ENCODE results near the gene CLCA1.

The CLCA1 gene

DNA sequence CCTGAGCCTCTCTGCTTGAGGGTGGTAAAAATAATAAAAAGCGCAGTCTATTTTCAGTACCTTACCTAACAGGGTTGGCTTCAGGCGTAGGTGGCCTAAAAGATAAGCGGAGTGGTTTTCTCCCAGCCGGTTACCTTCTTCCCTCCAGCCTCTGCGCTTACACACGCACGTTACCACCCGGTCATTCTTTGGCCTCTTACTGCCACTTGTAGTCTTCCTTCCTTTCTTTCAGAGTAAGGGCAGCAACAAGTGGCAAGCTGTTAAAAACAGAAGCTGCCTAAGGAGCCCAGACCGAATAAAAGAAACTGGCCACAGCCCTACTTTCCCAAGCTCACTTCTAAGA lies 35.4 kb downstream of the CLCA1 start:
- no peak for DNase-seq

GRCh38 chr1:86504895-86505563 lies 36.3 kb downstream of the CLCA1 start:
- DNase-seq: no peak

DNA sequence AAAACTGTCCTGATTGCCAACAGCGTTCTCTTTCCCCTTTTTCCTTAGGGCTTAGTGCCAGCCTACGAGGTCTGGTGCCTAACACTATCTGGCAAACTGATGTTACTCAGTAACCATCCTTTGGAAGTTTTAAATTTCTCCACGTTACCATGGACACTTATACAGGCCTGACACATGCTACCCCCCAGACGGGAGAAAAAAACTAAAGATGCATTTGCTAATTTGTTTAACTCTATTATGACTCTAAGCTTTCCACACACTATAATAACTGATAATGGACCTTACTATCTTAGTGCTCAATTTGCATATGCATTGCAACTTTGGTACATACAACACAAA lies 36.8 kb downstream of the CLCA1 start:
- DNase-seq: no peak

GRCh38 chr1:86507935-86508582 lies 39.3 kb downstream of the CLCA1 start:
- no peak for DNase-seq

- no peak for DNase-seq
Measured at GRCh38 chr1:86508583-86508969, 39.8 kb downstream of the CLCA1 start.

GRCh38 chr1:86515597-86515996 lies 46.9 kb downstream of the CLCA1 start:
- no peak for DNase-seq

- DNase-seq: no peak
Measured at GRCh38 chr1:86516335-86516734, 47.6 kb downstream of the CLCA1 start.

GRCh38 chr1:86517336-86517735 lies 48.6 kb downstream of the CLCA1 start:
- DNase-seq: no peak

DNA sequence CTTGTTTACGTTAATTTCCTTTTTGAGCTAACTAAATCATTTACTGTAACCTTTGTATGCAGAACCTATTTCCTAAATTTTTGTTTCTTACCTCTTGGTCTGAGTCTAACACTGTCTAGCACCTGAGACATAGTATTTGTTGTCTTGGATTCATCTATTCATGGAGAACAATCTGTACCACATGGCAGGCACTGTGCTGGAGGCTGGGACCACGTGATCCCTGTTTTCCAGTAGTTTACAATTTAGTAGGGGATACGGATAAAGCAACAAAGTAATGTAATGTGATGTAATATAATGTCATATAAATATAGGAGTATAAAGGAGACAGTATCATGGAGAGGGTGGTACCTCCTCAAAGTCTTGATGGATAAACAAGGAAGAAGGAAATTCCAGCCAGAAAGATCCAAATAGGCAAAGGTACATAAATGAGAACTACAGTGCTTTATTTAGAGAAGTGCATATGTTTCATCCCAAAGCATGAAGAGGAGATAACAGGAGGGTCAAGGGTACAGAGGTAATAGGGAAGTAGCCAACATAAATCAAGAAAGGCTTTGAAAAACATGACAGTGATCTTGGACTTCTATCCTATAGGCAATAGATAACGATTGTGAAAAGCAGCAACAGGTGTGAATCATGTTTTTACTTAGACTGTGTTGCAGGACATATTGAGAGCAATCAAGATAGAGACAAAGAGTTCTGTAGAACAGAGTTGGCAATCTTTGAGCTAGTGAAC lies 52.2 kb downstream of the CLCA1 start:
- no peak for DNase-seq

DNA sequence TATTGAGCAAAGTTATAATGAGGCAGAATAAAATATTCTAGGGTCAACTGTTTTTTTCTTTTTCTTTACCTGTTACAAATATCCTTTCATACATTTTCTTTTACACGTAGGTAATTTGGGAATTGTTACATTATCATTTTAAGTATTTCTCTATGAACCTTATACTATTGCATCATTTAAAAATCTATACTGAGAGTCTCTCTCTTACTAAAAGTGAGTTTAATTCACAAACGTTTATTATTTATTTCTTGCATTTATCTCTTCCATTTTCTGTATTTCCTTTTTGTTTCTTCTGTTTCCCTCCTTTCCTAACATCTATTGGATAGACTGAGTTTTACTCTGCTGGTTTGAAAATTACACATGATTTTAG lies 52.8 kb downstream of the CLCA1 start:
- no peak for DNase-seq

- DNase-seq: no peak
Measured at GRCh38 chr1:86522240-86522639, 53.5 kb downstream of the CLCA1 start.

- DNase-seq: no peak
Measured at GRCh38 chr1:86523670-86524354, 55.1 kb downstream of the CLCA1 start.

- no peak for DNase-seq
Measured at GRCh38 chr1:86527306-86527705, 58.6 kb downstream of the CLCA1 start.

- no peak for DNase-seq
Measured at GRCh38 chr1:86530211-86530845, 61.6 kb downstream of the CLCA1 start.

DNA sequence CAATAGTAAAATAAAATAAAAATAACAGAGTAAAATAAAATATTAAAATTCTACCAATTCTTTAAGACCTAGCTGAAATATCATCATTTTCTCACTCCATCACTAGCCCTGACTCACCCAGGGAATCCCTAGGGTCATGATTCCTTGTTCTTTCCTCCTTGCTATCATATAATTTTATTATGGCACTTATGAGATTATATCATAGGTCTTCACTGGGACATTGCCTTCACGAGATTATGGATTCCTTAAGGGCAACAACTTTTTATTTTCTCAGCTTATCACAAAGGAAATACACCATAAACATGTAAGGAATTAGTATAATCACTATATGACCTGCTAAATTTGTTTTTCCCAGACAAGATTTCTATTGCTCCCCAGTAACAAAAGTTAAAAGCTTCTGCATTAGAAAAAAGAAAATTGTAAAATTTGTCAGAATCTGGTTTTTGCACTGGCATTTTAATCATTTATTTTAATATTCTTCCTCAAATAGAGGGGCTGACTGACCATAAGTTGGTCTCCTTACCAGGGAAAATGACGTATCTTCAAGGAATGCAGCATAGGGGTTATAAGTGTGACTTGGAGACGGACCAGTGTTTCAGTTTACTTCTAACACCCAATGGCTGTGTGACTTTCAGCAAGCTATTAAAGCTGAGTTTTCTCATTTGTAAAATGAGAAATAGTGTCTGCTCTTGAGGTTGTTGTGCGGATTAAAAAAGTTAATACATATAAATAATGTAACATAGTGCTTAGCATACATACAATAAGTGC lies 69.4 kb downstream of the CLCA1 start:
- DNase-seq: no peak

DNA sequence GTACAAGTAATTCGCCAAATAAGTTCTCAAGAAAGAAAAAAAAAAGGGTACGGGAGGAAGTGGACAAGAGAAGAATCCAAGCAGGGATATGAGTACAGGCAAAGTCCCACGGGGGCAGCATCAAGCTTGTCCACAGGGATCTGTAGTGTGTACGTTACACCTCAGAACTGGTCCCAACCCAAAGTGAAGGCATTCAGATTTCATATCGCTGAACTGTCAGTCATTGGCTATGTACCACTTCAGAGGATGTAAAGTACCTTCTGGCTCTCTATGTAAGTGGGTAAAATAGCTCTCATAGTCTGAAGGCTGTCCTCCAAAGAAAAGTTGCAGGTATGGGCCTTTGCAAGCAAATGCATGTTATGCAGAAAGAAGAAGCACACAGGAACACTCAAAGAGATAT lies 70.0 kb downstream of the CLCA1 start:
- DNase-seq: no peak

GRCh38 chr1:86541859-86542258 lies 73.1 kb downstream of the CLCA1 start:
- DNase-seq: no peak

DNA sequence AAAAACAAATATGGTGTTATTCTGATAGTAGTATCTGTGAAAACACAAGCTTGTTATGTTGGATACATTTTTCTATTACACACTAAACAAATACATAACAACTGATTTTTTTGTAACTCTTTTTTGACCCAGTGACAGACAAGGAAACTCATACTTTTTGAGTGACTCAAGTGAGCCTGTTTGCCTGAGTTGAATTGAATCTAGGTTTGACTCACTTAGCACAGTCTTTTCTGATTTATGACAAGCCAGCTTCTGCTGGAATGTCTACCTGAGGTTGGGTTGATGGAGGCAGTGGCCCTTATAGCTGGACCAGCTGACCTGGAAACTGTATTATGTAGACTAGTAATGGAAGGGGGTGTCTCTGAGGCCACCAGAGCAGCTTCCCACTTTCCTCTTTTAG lies 73.9 kb downstream of the CLCA1 start:
- DNase-seq: no peak

- DNase-seq: no peak
Measured at GRCh38 chr1:86546787-86547221, 78.1 kb downstream of the CLCA1 start, which contains the start of gene CLCA4. CLCA4 (plus strand) TSS chr1:86547078; CDS start chr1:86547120, 42 bp downstream.

DNA sequence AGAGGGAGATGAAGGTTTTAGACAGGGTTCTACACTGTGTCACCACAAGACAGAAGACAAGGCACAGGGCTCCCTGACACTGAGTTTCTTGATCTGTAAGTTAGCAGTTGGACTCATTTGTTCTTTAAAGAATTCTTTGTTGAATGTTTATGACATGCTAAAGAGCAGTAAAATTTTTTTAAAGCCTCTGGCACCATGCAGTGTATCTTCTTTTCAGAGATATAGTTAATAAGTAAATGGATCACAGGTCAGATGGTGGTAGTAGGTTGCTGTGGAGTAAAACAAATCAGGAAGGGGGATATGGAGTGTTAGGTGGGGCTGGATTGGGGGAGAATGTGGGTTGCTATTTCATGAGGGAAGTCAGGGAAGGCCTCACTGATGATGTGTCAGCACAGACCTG lies 80.1 kb downstream of the CLCA1 start:
- DNase-seq: no peak
